HG02870 (cell line): ENCODE data around the gene NEGR1.
"Not testable (repeated sequence)": the region's sequence is repeated elsewhere in the genome, so short reads cannot be mapped to it uniquely, and the experiment has no call there.

Source experiments
- ATAC-seq: cut with Tn5 transposase; IDR thresholded peaks from one replicate; pipeline ENCODE4 v1.9.1; 2021; ENCODE audit warnings: mild to moderate bottlenecking, moderate library complexity; ENCODE audit not compliant: unreplicated experiment

Gene NEGR1

DNA sequence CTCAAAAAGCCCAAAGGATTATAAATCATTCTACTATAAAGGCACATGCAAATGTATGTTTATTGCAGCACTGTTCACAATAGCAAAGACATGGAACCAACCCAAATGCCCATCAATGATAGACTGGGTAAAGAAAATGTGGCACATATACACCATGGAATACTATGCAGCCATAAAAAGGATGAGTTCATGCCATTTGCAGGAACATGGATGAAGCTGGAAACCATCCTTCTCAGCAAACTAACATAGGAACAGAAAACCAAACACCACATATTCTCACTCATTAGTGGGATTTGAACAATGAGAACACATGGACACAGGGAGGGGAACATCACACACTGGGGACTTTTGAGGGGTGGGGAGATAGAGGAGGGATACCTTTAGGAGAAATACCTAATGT, 46.4 kb downstream of the NEGR1 start:
- not testable (repeated sequence) for ATAC-seq

GRCh38 chr1:72235062-72235461, 47.3 kb downstream of the NEGR1 start:
- ATAC-seq, result no peak

- ATAC-seq, result no peak
These were observed 51.6 kb downstream of the NEGR1 start for GRCh38 chr1:72230746-72231145.

- no peak for ATAC-seq
These were observed 52.4 kb downstream of the NEGR1 start for GRCh38 chr1:72229893-72230292.

GRCh38 chr1:72227667-72228066, 54.7 kb downstream of the NEGR1 start:
- ATAC-seq, result no peak

DNA sequence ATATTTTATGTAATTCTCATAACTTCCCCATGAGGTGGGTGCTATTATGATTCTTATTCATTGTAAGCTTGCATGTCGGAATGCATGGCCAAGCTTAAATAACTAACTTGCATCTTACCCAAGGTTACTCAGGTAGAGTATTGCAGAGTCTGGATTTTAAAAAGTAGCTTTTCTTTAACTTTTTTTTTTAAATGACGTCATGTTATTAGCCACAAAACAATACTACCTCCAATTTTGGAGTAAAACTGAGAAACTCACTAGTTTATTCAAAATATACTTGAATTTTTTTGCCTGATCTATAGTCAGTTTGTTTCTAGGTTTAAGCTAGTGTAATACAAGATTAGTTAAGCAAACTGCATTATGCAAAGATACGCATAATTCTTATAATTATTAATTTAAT, 57.8 kb downstream of the NEGR1 start:
- no peak for ATAC-seq

DNA sequence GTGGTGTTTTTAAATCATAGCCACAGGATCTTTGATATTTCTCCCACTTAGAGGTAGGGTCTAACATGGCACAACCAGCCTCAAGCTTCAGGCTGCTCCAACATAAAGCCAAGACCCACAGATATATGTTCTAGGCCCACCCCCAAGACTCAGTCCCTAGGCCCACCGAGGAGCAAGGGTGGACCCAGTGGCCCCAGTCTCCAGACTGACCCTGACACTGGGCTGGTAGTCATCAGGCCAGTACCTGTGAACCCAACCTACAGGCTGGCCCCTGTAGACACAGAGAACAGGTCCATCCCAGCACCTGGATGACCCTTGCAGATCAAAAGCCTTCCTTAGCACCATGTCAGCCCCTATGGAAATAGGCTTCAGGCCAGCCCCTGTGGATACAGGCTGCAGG, 60.5 kb downstream of the NEGR1 start:
- ATAC-seq, result no peak

DNA sequence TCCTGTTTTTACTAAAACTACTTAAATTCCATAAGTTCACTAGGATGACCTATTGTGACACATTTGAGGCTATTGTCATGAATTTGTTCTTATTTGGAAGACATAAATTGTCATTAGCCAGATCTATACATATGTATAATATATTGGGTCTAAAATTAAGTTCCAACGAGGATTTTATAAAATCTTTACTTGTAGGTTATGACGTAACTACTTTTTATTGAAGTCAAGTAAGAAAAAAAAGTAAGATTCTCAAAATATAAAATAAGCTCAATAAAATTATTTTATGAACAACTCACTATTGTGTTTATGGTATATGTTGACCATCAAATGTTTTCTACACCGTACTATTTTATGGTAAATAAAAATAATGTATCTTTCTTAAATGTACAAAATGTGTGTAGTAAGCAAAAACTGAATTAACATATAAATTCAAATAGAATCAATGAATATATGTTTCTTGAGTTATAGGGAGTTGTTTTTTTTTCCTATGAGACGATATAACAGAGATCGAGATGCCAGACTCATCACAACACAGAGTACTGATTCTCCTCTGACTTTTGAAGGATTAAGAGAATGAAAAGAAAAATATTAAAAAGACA, 64.1 kb downstream of the NEGR1 start:
- ATAC-seq, result no peak

- no peak for ATAC-seq
These were observed 75.3 kb downstream of the NEGR1 start for GRCh38 chr1:72207059-72207458.

DNA sequence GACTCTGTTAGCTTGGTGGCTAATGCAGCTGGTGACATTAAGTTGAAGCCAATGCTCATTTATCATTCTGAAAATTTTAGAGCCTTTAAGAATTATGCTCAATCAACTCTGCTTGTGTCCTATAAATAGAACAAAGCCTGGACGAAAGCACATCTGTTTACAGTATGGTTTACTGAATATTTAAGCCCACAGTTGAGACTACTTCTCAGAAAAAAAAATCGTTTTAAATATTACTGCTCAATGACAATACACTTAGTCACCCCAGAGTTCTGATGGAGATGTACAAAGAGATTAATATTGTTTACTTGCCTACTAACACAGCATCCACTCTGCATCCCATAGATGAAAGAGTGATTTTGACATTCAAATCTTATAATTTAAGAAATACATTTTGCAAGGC, 79.6 kb downstream of the NEGR1 start:
- ATAC-seq, result no peak

GRCh38 chr1:72197786-72198185, 84.6 kb downstream of the NEGR1 start:
- no peak for ATAC-seq

DNA sequence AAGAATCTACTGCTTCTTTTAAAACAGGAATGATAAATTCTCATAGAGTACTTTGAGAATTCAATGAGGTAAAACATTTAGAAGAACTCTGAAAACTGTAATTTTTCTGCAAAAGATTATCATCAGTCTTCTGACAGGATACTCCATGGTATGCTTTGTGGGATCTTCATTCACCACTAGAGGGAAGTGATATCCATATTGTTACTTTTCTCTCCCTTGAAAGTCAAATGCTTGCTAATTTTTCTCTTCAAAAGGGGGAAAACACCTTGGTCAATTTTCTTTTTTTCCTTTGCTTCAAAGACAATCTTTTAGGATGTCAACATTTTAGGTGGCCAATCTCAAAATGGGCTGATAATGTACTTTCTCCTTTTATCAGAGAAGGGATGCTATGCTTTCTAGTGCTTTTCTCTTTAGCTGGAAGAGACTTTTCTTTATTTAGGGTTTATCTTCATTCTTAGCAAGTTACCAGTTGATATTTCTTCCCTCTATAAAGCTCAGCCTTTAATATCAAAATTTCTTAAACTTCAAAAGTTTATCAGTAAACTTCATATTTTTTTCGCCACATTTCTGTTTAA, 95.5 kb downstream of the NEGR1 start:
- no peak for ATAC-seq

GRCh38 chr1:72184099-72184701, 98.1 kb downstream of the NEGR1 start:
- no peak for ATAC-seq

DNA sequence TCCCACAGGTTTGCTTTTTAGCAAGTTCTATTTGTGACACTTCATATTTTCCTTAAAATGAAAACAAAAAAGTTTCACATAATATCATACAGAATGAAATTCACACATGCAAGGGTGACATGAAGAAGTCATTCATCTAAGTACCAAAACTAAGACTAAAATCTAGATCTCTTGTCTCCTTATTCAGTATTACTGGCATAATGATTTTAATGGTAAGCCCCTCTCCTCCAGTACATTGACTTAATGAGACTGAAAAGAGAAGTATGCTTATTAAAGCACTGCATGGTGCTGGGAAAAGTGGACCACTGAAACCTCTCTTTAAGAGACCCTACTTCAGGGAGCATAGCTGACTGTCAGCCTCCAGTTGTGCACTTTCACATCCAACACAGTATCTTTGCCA, 99.5 kb downstream of the NEGR1 start:
- ATAC-seq, result no peak

DNA sequence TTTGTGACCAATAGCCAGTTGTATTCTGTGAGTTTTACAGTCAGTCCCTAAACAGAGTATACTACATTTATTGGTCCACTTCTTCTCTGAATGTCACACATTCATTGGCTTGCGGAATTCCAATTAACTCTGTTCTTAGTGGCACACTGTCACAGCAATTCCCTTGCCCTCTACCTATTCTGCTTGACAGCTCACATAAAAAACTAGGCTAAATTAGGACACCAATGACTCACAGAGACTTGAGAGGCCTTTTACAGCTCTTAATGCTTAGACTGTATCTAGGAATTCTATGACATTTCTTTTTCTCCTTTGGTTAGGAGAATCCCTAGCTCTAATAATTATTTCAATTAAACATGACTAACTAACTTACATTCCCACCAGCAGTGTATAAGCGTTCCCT, 104.1 kb downstream of the NEGR1 start:
- no peak for ATAC-seq

- no peak for ATAC-seq
These were observed 104.6 kb downstream of the NEGR1 start for GRCh38 chr1:72177711-72178110.

DNA sequence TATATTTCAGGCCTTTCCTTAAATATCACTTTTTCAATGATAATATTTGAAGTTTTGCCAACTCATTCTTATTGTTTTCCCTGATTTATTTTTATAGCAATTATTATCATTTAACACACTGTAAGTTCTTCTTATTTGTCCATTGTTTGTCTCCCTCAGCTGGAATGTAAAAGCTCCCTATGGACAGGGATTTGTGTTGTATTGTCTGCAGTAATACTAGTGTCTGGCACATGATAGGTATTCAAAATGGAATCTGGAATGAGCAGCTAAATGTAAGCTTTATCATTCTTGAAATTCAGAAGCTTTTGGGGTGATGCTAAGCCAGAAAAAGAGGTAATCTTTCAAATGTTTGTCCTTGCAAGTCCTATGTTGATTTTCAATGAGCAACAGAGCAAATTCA, 112.1 kb downstream of the NEGR1 start:
- no peak for ATAC-seq

DNA sequence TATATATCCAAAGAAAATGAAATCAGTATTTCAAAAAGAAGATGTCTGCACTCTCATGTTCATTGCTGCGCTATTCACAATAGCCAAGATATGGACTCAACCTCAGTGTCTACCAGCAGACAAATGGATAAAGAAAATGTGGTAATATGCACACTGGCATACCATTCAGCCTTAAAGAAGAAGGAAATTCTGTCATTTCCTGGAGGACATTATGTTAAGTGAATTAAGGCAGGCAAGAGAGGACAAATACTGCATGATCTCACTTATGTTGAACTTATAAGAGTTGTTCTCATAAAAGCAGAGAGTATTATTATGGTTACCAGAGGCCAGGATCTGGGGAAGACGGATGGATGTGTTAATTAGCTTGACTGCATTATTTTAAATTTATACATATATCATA, 115.9 kb downstream of the NEGR1 start:
- ATAC-seq, result no peak

DNA sequence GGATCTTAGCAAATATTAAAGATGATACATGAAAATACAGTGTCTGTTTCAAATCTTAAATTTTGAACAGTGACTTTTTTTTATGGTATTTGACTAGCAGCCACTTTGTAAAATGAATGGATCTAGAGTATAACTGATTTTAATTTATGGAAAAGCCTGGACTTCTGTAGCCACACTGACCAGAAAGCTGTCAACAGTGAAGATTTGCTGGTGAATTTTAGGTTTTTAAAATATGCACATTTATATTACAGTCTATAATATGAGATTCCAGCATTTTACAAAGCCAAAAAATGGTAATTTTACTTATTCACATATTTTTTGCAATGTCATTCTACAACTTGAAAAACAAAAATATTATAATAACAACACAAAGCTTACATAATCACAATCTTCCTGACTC, 131.8 kb downstream of the NEGR1 start:
- ATAC-seq, result no peak

DNA sequence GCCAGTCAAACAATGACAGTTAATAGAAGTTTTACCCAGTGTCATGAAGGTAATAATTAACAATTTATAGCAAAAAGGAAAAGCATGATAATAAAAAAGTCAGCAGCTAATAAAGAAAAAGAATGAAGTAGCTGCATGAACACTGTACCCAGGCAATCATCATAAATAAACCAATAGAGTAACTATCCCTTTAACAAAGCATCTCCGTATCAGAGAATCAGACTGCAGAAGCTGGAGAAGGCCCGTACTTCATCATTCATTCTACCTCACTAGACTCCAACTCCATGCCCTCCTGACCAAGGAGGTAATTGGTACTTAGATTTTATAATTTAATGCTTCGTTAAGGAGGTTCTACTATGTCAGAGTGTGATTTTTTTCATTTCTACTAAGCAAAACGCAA, 140.5 kb downstream of the NEGR1 start:
- no peak for ATAC-seq

DNA sequence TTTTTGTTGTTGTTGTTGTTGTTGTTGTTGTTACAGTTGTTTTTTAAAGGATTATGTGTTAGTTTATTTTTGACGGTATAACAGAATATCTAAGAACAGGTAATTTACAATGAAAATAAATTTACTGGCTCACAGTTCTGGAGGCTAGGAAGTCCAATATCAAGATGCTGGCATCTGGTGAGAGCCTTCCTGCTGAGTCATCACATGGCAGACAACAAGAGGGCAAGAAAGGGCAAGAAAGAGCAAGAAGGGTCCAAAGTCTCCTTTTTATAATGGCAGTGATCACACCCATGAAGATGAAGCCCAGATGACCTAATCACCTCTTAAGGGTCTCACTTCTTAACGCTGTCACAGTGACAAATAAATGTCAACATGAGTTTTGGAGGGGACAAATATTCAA, 142.1 kb downstream of the NEGR1 start:
- ATAC-seq, result no peak

GRCh38 chr1:72137656-72138055, 144.7 kb downstream of the NEGR1 start:
- no peak for ATAC-seq

GRCh38 chr1:72129869-72130268, 152.5 kb downstream of the NEGR1 start:
- no peak for ATAC-seq
